ENCODE measurements around the gene D2HGDH.

- TF ChIP-seq ZNF720 (CRISPR knock-in tag; IDR thresholded peaks at IDR 0.05) = no peak
- TF ChIP-seq, protein P1, sequence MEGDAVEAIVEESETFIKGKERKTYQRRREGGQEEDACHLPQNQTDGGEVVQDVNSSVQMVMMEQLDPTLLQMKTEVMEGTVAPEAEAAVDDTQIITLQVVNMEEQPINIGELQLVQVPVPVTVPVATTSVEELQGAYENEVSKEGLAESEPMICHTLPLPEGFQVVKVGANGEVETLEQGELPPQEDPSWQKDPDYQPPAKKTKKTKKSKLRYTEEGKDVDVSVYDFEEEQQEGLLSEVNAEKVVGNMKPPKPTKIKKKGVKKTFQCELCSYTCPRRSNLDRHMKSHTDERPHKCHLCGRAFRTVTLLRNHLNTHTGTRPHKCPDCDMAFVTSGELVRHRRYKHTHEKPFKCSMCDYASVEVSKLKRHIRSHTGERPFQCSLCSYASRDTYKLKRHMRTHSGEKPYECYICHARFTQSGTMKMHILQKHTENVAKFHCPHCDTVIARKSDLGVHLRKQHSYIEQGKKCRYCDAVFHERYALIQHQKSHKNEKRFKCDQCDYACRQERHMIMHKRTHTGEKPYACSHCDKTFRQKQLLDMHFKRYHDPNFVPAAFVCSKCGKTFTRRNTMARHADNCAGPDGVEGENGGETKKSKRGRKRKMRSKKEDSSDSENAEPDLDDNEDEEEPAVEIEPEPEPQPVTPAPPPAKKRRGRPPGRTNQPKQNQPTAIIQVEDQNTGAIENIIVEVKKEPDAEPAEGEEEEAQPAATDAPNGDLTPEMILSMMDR (CRISPR knock-in tag; IDR thresholded peaks at IDR 0.05) = no peak; the same call in none of the 2 replicates
- TF ChIP-seq ZGPAT (CRISPR knock-in tag; IDR thresholded peaks at IDR 0.05) = peak; percentile 92
- no peak for TF ChIP-seq FOXP1 (IDR thresholded peaks at IDR 0.05)
- no peak; the same call in 1 of the 2 replicates for TF ChIP-seq FOXP1 (CRISPR knock-in tag; IDR thresholded peaks at IDR 0.05)
- peak in 1 of 2 experiments; percentile 94; a peak in 2 of 4 replicates for TF ChIP-seq POLR2A (IDR thresholded peaks at IDR 0.05; ENCODE audit: insufficient read depth in 1 of 2, low read depth in 2 of 2, low read length in 2 of 2)
- no peak for TF ChIP-seq TRIM24 (CRISPR knock-in tag; IDR thresholded peaks at IDR 0.05)
- TF ChIP-seq GABPA (IDR thresholded peaks at IDR 0.05; ENCODE audit: low read depth, low read length) = no peak
- TF ChIP-seq GABPA (CRISPR knock-in tag; IDR thresholded peaks at IDR 0.05; ENCODE audit: low read depth) = peak; percentile 25; the same call in 1 of the 2 replicates
- TF ChIP-seq ZFP1 (CRISPR knock-in tag; IDR thresholded peaks at IDR 0.05) = 0 out of 2 replicates have a peak, but pooled peaks have one; percentile 64
- no peak for TF ChIP-seq KLF13 (CRISPR knock-in tag; IDR thresholded peaks at IDR 0.05)
- TF ChIP-seq, protein P2, sequence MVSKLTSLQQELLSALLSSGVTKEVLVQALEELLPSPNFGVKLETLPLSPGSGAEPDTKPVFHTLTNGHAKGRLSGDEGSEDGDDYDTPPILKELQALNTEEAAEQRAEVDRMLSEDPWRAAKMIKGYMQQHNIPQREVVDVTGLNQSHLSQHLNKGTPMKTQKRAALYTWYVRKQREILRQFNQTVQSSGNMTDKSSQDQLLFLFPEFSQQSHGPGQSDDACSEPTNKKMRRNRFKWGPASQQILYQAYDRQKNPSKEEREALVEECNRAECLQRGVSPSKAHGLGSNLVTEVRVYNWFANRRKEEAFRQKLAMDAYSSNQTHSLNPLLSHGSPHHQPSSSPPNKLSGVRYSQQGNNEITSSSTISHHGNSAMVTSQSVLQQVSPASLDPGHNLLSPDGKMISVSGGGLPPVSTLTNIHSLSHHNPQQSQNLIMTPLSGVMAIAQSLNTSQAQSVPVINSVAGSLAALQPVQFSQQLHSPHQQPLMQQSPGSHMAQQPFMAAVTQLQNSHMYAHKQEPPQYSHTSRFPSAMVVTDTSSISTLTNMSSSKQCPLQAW (CRISPR knock-in tag; IDR thresholded peaks at IDR 0.05) = peak; percentile 92
- peak; percentile 81 for TF ChIP-seq FOXP4 (CRISPR knock-in tag; IDR thresholded peaks at IDR 0.05)
- TF ChIP-seq FOXA1 (IDR thresholded peaks at IDR 0.05) = no peak
- TF ChIP-seq FOXA1 (CRISPR knock-in tag; IDR thresholded peaks at IDR 0.05) = peak; percentile 28; the same call in 1 of the 2 replicates
- TF ChIP-seq GLI4 (CRISPR knock-in tag; IDR thresholded peaks at IDR 0.05; ENCODE audit: borderline replicate concordance) = peak; percentile 60; the same call in 1 of the 2 replicates
Measured at GRCh38 chr2:241808721-241809382, 74.4 kb downstream of the D2HGDH start, which contains the start of gene NEU4.

Data from HepG2 (cell line).